ENCODE data around the gene ARSA. TPM values are rescaled to one million over a fixed set of nuclear protein-coding genes. Genes with fewer than 3 reads are reported as not detected.

Gene ARSA
- total RNA-seq, 4 donors from 2014 or later: 33.2 to 51.5 (median 48.0) TPM

- H3K36me3 ChIP-seq: peaks cover 0 to 65% (median 0%) of the 10 kb centered on the region in 3 donors
- no peak for DNase-seq (ENCODE audit: low spot score in 2 of 2)
- H3K4me1 ChIP-seq: peaks cover 0 to 34% (median 11%) of the 10 kb centered on the region in 4 donors
- H3K27me3 ChIP-seq: peaks cover 0 to 15% of the 10 kb centered on the region in 2 donors
- no peak overlapping the region for H3K4me3 ChIP-seq
- TF ChIP-seq EP300 (IDR thresholded peaks at IDR 0.05) (no peak), POLR2A (IDR thresholded peaks at IDR 0.05) (no peak), CTCF (IDR thresholded peaks at IDR 0.05) (no peak)
- H3K9me3 ChIP-seq: no peaks in the 10 kb centered on the region
- WGBS, 2 donors: 60 to 78% methylated on average over 6 to 12 of the region's 23 CpGs
- peak overlapping the region in 1 of 4 donors; percentile 78 for H3K27ac ChIP-seq
Measured at GRCh38 chr22:50577697-50577986, 50.3 kb downstream of the ARSA start.

- no peaks in the 10 kb centered on the region for H3K9me3 ChIP-seq
- H3K4me1 ChIP-seq: peaks cover 0 to 33% (median 11%) of the 10 kb centered on the region in 4 donors
- WGBS, 2 donors: 82 to 86% methylated on average over 17 to 18 of the region's 18 CpGs
- peaks cover 0 to 15% of the 10 kb centered on the region in 2 donors for H3K27me3 ChIP-seq
- TF ChIP-seq CTCF (IDR thresholded peaks at IDR 0.05) (no peak), EP300 (IDR thresholded peaks at IDR 0.05) (no peak), POLR2A (IDR thresholded peaks at IDR 0.05) (no peak)
- H3K4me3 ChIP-seq: no peak overlapping the region
- no peak for DNase-seq (ENCODE audit: low spot score in 2 of 2)
- peak overlapping the region in 1 of 4 donors; percentile 78 for H3K27ac ChIP-seq
- H3K36me3 ChIP-seq: peaks cover 0 to 71% (median 0%) of the 10 kb centered on the region in 3 donors
Measured at GRCh38 chr22:50576806-50577696, 50.9 kb downstream of the ARSA start.

GRCh38 chr22:50576070-50576469 is 51.9 kb downstream of the ARSA start:
- Histone ChIP-seq H3K9me3 (no peaks in the 10 kb centered on the region), H3K4me1 (peaks cover 0 to 24% (median 8%) of the 10 kb centered on the region in 4 donors), H3K27me3 (peaks cover 0 to 15% of the 10 kb centered on the region in 2 donors), H3K4me3 (no peak overlapping the region), H3K36me3 (peaks cover 0 to 77% (median under 1%) of the 10 kb centered on the region in 3 donors), H3K27ac (no peak overlapping the region)
- WGBS, 2 donors: 60 to 65% methylated on average over 4 to 5 of the region's 5 CpGs
- TF ChIP-seq POLR2A (IDR thresholded peaks at IDR 0.05): no peak
- peak in 1 of 5 experiments; percentile 18 for TF ChIP-seq CTCF (IDR thresholded peaks at IDR 0.05)
- DNase-seq (ENCODE audit: low spot score in 2 of 2): no peak

- peaks cover 0 to 15% of the 10 kb centered on the region in 2 donors for H3K27me3 ChIP-seq
- 82 to 86% methylated on average over 8 of the region's 8 CpGs for WGBS, 2 donors
- no peak overlapping the region for H3K27ac ChIP-seq
- peaks cover 0 to 20% (median 8%) of the 10 kb centered on the region in 4 donors for H3K4me1 ChIP-seq
- peaks cover 0 to 78% (median 6%) of the 10 kb centered on the region in 3 donors for H3K36me3 ChIP-seq
- no peaks in the 10 kb centered on the region for H3K9me3 ChIP-seq
- no peak for DNase-seq (ENCODE audit: low spot score in 2 of 2)
- no peak for TF ChIP-seq POLR2A (IDR thresholded peaks at IDR 0.05)
- TF ChIP-seq EP300 (IDR thresholded peaks at IDR 0.05): no peak
- no peak for TF ChIP-seq CTCF (IDR thresholded peaks at IDR 0.05)
- no peak overlapping the region for H3K4me3 ChIP-seq
Measured at GRCh38 chr22:50575426-50575941, 52.5 kb downstream of the ARSA start.

Small RNA genes lying within 50 kb of the gene (small RNA-seq; reads per million reads assigned to genes)
- gene RF00019: not detected

Other genes with a start within 250 kb of the ARSA start
- gene SBF1, start 153.1 kb downstream of the ARSA start, total RNA-seq: 10 to 100 TPM; 48.5 to 77.7 (median 68.3) TPM
- not detected for gene ADM2, start 146.6 kb downstream of the ARSA start, total RNA-seq
- not detected for gene MIOX, start 141.3 kb downstream of the ARSA start, total RNA-seq
- 10 to 100 TPM; 53.7 to 85.2 (median 58.1) TPM for gene LMF2, start 120.5 kb downstream of the ARSA start, total RNA-seq
- gene NCAPH2, start 119.9 kb downstream of the ARSA start, total RNA-seq: 10 to 100 TPM; 43.9 to 57.3 (median 45.0) TPM
- 1 to 10 TPM in 3 of 4 donors, not detected in 1; 2.5 to 3.9 (median 3.3) TPM for gene SCO2, start 102.6 kb downstream of the ARSA start, total RNA-seq
- 100 to 1,000 TPM in 1 of 4 donors, 10 to 100 TPM in 3; 33.1 to 239 (median 60.3) TPM for gene TYMP, start 98.1 kb downstream of the ARSA start, total RNA-seq
- gene KLHDC7B, start 82.3 kb downstream of the ARSA start, total RNA-seq: under 1 TPM in 1 of 4 donors, not detected in 3; 0.90 TPM
- not detected for gene SYCE3, start 65.2 kb downstream of the ARSA start, total RNA-seq
- gene CPT1B, start 49.7 kb downstream of the ARSA start, total RNA-seq: 10 to 100 TPM in 3 of 4 donors, 1 to 10 TPM in 1; 7.2 to 22.6 (median 15.1) TPM
- 10 to 100 TPM; 55.9 to 95.4 (median 74.4) TPM for gene CHKB, start 45.3 kb downstream of the ARSA start, total RNA-seq
- gene MAPK8IP2, start 27.4 kb downstream of the ARSA start, total RNA-seq: 1 to 10 TPM; 3.0 to 6.1 (median 4.8) TPM
- gene SHANK3, start 44.7 kb upstream of the ARSA start, total RNA-seq: 10 to 100 TPM; 10.3 to 29.4 (median 20.5) TPM
- 1 to 10 TPM in 2 of 4 donors, not detected in 2; 2.2 to 4.8 TPM for gene ACR, start 110.1 kb upstream of the ARSA start, total RNA-seq
- gene RABL2B, start 155.5 kb upstream of the ARSA start, total RNA-seq: 10 to 100 TPM; 14.5 to 35.7 (median 20.5) TPM